SU-DHL-6 (cell line): ENCODE data around the gene CELSR1.

ENCODE experiments used
- H2AFZ ChIP-seq: fragments of 200-600 bp; sonication (generic); 2 replicates; pipeline ENCODE4 v1.6.1; 2014; ENCODE audit warnings: low read depth, mild to moderate bottlenecking, moderate library complexity, mixed read lengths, antibody characterized with exemption, low read length; ENCODE audit not compliant: severe bottlenecking
- H3F3A ChIP-seq: fragments of 200-600 bp; shearing (Covaris generic); 2 replicates; pipeline ENCODE4 v1.6.0; 2016; ENCODE audit warnings: antibody characterized with exemption, mild to moderate bottlenecking; ENCODE audit not compliant: insufficient read depth
- H3K27ac ChIP-seq: fragments of 200-600 bp; sonication (generic); 2 replicates; pipeline ENCODE4 v1.5.1; 2016; ENCODE audit warnings: low read depth, mild to moderate bottlenecking, low read length, moderate library complexity, mixed read lengths
- H3K27me3 ChIP-seq: fragments of 200-600 bp; sonication (generic), shearing (Covaris generic); 2 replicates; pipeline ENCODE4 v1.6.0; 2014; ENCODE audit warnings: mild to moderate bottlenecking, low read length
- H3K36me3 ChIP-seq: fragments of 200-600 bp; sonication (generic); 2 replicates; pipeline ENCODE4 v1.6.1; 2014; ENCODE audit warnings: mild to moderate bottlenecking, low read length, mixed read lengths
- H3K4me2 ChIP-seq: fragments of 300-600, 200-600 bp; shearing (Covaris generic), sonication (generic); 2 replicates; pipeline ENCODE4 v1.6.0; 2014; ENCODE audit warnings: low read length, low read depth, mild to moderate bottlenecking; ENCODE audit not compliant: poor library complexity, severe bottlenecking
- H3K4me3 ChIP-seq: fragments of 200-600 bp; sonication (generic); 2 replicates; pipeline ENCODE4 v1.5.1; 2014; ENCODE audit warnings: antibody characterized with exemption, low read length, mild to moderate bottlenecking, mixed read lengths; ENCODE audit not compliant: insufficient read depth, poor library complexity, severe bottlenecking
- H3K79me2 ChIP-seq: fragments of 200-600 bp; sonication (generic); 2 replicates; pipeline ENCODE4 v1.6.1; 2014; ENCODE audit warnings: mild to moderate bottlenecking, low read length, moderate library complexity; ENCODE audit not compliant: insufficient read depth
- H3K9ac ChIP-seq: fragments of 200-600 bp; sonication (generic); 2 replicates; pipeline ENCODE4 v1.7.0; 2014; ENCODE audit warnings: mild to moderate bottlenecking, low read length
- H3K9me2 ChIP-seq: fragments of 200-600 bp; sonication (generic); replicated peaks from 2 replicates; pipeline ENCODE4 v1.6.1; 2014; ENCODE audit warnings: low read length; ENCODE audit not compliant: insufficient read depth
- H3K9me3 ChIP-seq: fragments of 200-600 bp; sonication (generic); 2 replicates; pipeline ENCODE4 v1.6.1; 2014; ENCODE audit warnings: low read length, mixed read lengths; ENCODE audit not compliant: insufficient read depth
- H4K20me1 ChIP-seq: fragments of 200-600 bp; sonication (generic); 2 replicates; pipeline ENCODE4 v1.6.1; 2014; ENCODE audit warnings: low read depth, mild to moderate bottlenecking, antibody characterized with exemption, low read length, moderate library complexity, mixed read lengths
- CTCF ChIP-seq: fragments of 200-600 bp; sonication (generic); IDR thresholded peaks from one replicate; pipeline ENCODE4 v1.5.1; 2017; ENCODE audit warnings: antibody characterized with exemption, mild to moderate bottlenecking, low read length, moderate library complexity; ENCODE audit not compliant: insufficient read depth, poor library complexity, severe bottlenecking
- EZH2phosphoT487 ChIP-seq: fragments of 200-600 bp; sonication (generic), shearing (Covaris generic); conservative IDR thresholded peaks from 2 replicates; pipeline ENCODE4 v1.6.1; 2018; ENCODE audit warnings: mild to moderate bottlenecking, antibody characterized with exemption, low read length, moderate library complexity, mixed read lengths

CELSR1 gene

GRCh38 chr22:46561435-46561905 is 24.1 kb upstream of the CELSR1 start:
- no peak for TF ChIP-seq EZH2phosphoT487
- peak overlapping the region; percentile 52 for H2AFZ ChIP-seq
- H3F3A ChIP-seq = no peaks in the 10 kb centered on the region
- no peaks in the 10 kb centered on the region for H3K27me3 ChIP-seq
- H3K9ac ChIP-seq = no peak overlapping the region; the same call in 1 of the 2 replicates
- H3K9me2 ChIP-seq = no peaks in the 10 kb centered on the region
- no peak overlapping the region for H3K4me3 ChIP-seq
- peak overlapping the region; percentile 36 for H3K4me2 ChIP-seq
- no peaks in the 10 kb centered on the region for H3K79me2 ChIP-seq
- no peaks in the 10 kb centered on the region for H3K36me3 ChIP-seq
- no peak overlapping the region for H3K27ac ChIP-seq
- peaks cover 7% of the 10 kb centered on the region; the same call in 1 of the 2 replicates for H3K9me3 ChIP-seq
- H4K20me1 ChIP-seq = no peaks in the 10 kb centered on the region

- Histone ChIP-seq H3K9me3 (peaks cover 9% of the 10 kb centered on the region; the same call in 1 of the 2 replicates), H3K27me3 (no peaks in the 10 kb centered on the region), H3K79me2 (no peaks in the 10 kb centered on the region), H3K9me2 (no peaks in the 10 kb centered on the region), H3K4me2 (no peak overlapping the region), H3K9ac (no peak overlapping the region), H3K4me3 (no peak overlapping the region), H4K20me1 (no peaks in the 10 kb centered on the region), H3F3A (no peaks in the 10 kb centered on the region), H3K27ac (no peak overlapping the region), H3K36me3 (no peaks in the 10 kb centered on the region), H2AFZ (peak overlapping the region; percentile 52)
- no peak for TF ChIP-seq EZH2phosphoT487
- no peak for TF ChIP-seq CTCF
Observed at GRCh38 chr22:46560696-46561295, 23.4 kb upstream of the CELSR1 start.

- no peaks in the 10 kb centered on the region for H3K27me3 ChIP-seq
- no peak overlapping the region for H3K9ac ChIP-seq
- peaks cover 14% of the 10 kb centered on the region; the same call in 1 of the 2 replicates for H3K9me3 ChIP-seq
- no peak overlapping the region for H3K4me3 ChIP-seq
- no peaks in the 10 kb centered on the region for H3F3A ChIP-seq
- H3K9me2 ChIP-seq = no peaks in the 10 kb centered on the region
- no peak overlapping the region for H3K27ac ChIP-seq
- no peaks in the 10 kb centered on the region for H3K36me3 ChIP-seq
- H3K79me2 ChIP-seq = no peaks in the 10 kb centered on the region
- no peak overlapping the region for H2AFZ ChIP-seq
- H4K20me1 ChIP-seq = no peaks in the 10 kb centered on the region
- no peak for TF ChIP-seq EZH2phosphoT487
- TF ChIP-seq CTCF = no peak
- no peak overlapping the region for H3K4me2 ChIP-seq
Observed at GRCh38 chr22:46557736-46558480, 20.5 kb upstream of the CELSR1 start.

GRCh38 chr22:46556775-46557174 is 19.4 kb upstream of the CELSR1 start:
- Histone ChIP-seq H3K9me3 (peaks cover 14% of the 10 kb centered on the region; the same call in 1 of the 2 replicates), H3K79me2 (no peaks in the 10 kb centered on the region), H2AFZ (no peak overlapping the region), H3K4me2 (no peak overlapping the region), H4K20me1 (no peaks in the 10 kb centered on the region), H3K4me3 (no peak overlapping the region), H3F3A (no peaks in the 10 kb centered on the region), H3K9ac (no peak overlapping the region), H3K9me2 (no peaks in the 10 kb centered on the region), H3K27ac (no peak overlapping the region), H3K36me3 (no peaks in the 10 kb centered on the region), H3K27me3 (no peaks in the 10 kb centered on the region)
- TF ChIP-seq CTCF (no peak), EZH2phosphoT487 (no peak)
